HG03135 (cell line): ENCODE data around the gene HCRTR1.

ENCODE experiments used
- ATAC-seq: cut with Tn5 transposase; IDR thresholded peaks from one replicate; pipeline ENCODE4 v1.9.1; 2021; ENCODE audit warnings: mild to moderate bottlenecking, moderate library complexity; ENCODE audit not compliant: unreplicated experiment

Gene HCRTR1

GRCh38 chr1:31648641-31649357 is 31.3 kb downstream of the HCRTR1 start:
- ATAC-seq = no peak

DNA sequence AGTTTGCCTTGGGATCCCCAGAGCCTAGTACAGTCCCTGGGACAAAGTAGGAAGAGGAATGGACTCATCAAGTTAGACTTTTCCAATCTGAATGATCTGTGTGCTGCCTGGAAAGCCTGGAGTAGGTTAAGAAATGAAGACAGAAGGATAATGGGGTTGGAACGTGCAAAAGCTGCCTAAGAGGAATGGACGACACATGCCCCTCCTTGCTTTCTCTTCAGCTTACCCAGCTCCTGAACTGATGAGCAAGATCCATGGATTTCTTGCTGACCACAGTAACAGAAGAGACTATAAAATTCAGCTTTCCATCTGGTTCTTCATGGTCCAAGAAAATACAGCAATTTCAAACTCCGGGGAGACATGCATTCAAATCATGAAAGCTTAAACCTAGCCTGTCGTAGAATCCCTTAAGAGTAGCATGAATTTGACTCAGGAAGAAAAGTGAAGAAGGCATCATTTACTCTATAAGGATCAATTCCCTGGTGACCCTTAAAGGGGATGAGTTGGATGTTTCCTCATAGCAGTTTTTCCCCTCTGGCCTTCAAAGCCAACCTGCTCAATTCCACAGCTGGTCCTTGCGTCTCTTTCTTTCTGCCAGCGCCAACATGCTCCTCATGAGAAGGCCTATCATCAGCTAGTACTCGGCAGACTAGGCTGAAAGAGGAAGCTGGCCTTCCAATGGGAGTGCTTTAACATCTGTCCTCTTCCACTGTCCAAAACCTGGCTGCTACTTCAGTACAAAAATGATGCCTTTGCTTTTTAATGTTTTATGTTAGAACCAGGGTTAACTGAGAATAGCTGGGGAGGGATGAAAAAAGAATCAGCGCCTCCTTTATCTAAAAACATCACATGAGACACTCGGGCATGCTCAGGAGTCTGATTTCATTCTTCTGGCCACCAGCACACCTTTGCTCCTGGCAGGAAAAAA is 32.9 kb downstream of the HCRTR1 start:
- ATAC-seq = no peak

DNA sequence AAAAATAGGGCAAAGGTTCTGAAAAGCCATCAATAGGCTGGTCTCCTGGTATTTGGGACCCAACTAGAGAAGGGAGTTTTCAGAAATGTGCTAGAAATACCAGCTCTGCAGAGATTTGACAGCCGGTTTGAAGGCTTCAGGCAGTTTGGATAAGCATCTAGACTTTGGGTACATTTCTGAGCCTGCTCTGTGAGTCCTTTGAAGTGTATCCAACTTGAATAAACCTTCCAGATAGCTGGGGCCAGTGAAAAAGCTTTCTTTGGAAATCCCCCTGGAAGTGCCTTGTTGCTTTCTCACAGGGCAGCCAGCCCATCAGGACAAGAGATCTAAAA is 33.6 kb downstream of the HCRTR1 start:
- ATAC-seq = no peak

DNA sequence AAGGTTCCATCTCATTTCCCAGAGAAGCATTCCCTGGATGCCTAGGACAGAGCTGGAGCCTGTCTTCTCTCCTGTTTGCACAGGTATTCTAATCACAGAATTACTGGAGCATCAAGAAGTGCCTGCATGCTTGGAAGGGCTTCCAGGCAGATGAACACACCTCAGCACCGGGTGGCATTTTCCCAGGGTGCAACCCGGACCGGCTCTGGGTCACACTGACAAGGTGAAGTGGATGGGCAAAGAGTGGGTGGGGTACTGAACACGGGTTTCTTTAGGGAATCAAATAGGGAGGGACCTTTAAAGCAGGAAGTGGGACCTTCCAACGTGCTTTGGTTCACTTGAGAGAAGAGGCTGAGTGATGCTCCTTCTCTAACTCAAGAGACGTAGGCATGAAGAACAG is 34.3 kb downstream of the HCRTR1 start:
- ATAC-seq = no peak

DNA sequence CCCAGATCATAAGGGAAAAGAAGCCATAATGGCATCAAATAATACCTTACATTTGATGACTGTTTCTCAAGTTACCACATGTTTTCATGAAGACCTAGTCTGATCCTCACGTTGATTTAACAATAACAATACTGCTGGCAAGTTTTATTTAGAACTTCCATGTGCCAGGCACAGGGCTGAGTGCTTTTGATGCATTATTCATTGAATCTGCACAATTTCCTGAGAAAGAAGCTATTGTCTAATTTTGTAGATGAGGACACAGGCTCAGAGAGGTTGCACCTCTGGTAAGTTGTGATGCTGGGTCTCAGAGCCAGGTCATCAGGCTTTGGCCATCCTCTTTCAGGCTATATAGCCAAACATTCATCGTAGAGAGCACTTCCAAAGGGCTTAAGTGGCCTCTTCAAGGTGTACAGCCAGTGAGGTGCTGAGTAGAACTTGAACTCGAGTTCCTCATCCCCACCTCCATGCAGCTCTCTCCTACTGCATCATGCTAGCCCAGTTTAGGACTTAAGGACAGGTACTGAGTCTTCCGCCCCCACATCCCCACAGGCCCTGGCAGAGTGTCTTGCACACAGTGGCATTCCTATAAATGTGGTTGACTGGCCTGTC is 35.5 kb downstream of the HCRTR1 start:
- ATAC-seq = no peak

DNA sequence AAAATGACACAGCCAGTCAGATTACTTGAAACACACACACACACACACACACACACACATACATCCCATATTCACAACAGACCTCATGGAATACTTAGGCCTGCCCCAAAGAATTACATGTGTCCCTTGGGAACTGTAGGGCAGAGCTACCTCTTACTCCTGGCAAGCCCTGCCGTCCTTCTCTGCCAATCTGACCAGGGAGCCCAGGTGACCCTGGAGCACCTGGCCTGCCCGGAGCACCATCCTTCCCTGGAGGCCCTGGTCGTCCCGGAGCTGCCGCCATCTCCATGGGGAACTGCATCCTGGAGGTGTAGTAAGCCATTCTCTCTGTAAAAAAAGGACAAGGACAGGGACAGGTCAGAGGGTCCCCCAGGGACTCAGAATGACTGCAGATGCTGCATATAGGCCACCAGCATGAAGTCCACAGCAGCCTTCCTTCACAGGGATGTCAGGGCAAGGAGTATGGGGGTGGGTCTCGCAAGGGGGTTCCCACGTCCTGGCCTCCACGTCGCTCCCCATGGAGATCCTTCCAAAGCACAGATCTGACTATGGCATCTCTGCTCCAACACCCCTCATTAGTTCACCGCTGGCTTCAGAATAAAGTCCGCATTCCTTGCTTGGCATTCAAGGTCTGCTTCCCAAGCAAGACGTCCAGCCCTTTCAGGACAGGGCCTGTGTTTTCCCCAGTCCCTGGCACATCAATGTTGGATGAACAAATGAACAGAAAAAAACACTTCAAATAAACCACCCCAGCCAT is 36.4 kb downstream of the HCRTR1 start:
- no peak for ATAC-seq

DNA sequence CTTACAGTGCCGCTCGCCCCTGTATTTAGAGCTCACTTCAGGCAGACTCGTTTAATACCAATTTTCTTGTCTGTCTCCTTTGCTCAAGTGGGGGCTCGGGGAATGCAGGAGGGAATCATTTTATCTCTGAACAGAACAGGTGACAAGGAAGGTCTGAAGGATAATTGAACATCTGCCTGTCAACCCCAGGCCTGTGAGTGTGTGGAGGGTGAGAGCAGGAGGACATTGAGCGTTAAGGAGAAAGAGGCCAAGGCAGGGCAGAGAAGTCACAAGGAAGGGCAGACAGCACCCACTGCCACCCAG is 36.9 kb downstream of the HCRTR1 start:
- no peak for ATAC-seq

GRCh38 chr1:31655104-31655503 is 37.6 kb downstream of the HCRTR1 start:
- ATAC-seq = no peak

- no peak for ATAC-seq
These were observed 38.3 kb downstream of the HCRTR1 start for GRCh38 chr1:31655756-31656155.

- ATAC-seq = no peak
These were observed 39.7 kb downstream of the HCRTR1 start for GRCh38 chr1:31657020-31657804.

GRCh38 chr1:31657972-31658510 is 40.6 kb downstream of the HCRTR1 start:
- no peak for ATAC-seq

- no peak for ATAC-seq
These were observed 41.2 kb downstream of the HCRTR1 start for GRCh38 chr1:31658721-31659120.

GRCh38 chr1:31659889-31660288 is 42.4 kb downstream of the HCRTR1 start:
- no peak for ATAC-seq

DNA sequence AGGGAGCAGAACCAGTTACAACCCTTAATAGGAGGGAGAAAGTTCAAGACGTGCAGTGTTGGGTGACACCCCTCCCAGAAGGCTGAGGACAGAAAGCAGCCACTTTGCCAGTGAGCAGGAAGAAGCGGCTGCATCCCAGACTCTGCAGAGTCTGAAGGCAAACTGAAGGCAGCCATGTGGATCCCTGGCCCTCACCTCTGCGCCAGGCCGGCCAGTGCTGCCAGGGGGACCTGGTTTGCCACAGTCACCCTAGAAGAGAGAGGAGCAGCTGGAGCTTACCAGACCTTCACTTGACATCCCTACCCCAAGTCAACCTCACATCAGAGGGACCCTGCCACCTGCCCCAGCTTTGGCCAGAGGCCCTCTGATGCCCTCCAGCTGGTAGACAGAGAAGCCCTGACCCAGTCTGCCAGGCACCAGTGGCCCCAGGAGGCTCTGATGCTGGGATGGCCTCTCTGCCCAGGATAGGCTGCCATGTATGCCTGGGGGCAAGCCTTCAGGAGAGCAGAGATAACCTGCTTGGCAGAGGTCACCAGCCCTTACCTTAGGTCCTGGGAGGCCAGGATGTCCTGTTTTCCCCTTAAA is 43.5 kb downstream of the HCRTR1 start:
- no peak for ATAC-seq

GRCh38 chr1:31661856-31662255 is 44.4 kb downstream of the HCRTR1 start:
- no peak for ATAC-seq

DNA sequence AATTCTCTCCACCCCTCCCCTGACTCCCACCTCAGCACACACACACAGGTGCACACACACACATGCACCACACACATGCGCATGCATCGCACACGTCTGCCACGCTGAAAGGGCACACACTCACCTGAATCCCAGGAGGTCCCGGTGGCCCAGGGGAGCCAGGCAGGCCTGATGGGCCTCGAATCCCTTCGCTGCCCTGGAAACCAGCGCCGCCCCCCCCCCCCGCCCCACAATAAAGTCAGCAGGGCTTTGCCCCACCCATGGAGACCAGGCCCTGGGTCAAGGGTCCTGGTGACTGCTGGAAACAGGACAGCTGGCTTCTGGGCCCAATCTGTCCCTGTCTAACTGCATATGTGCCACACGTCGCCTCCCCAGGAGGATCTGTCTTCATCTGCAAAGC is 45.0 kb downstream of the HCRTR1 start:
- no peak for ATAC-seq

DNA sequence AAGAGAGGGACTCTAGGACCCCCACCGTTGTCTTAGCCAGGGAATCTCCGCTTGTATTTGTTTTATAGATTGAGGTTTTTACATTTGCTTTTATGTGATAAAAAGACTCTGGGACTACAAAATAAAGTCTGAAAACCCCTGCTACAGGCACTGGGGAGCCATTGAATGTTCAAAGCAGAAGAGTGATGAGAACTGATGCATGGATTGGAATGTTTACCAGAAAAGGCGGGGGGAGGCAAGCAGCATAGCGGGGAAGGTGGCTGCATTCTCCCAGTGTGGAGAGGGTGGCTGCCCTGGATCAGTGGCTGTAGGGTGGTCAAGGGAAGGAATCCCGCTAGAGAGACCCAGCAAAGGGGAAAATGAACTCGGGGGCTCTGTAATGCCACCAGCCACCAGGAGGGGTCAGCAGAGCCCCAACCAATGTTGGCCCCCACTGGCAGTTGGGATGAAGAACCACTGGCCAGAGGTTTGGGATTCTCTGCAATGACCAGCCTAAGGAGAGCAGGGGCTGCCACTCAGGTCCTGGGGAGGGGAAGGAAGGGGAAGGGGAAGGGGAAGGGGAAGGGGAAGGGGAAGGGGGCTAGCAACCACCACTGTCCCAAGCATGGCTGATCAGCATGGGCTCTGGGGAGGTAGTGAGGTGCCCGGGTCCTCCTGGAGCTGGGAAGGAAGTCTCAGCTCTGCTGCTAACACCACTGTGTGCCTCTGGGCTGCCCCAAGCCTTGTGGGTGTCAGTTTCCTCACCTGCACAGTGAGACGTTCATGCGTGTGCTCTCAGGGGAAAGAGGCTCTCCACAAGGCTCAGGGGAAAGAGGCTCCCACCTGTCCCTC is 46.3 kb downstream of the HCRTR1 start:
- no peak for ATAC-seq

- ATAC-seq = no peak
These were observed 47.0 kb downstream of the HCRTR1 start for GRCh38 chr1:31664528-31664927.

GRCh38 chr1:31665234-31665878 is 47.9 kb downstream of the HCRTR1 start:
- no peak for ATAC-seq
